Ovary (tissue), 3 donors: ENCODE data around the gene KLHL18.

Experiments used
- CTCF ChIP-seq, 3 donors: fragments of 450-650 bp in 2 of 3; fragments of 200-600 bp in 1 of 3; IDR thresholded peaks; one replicate each; pipeline versions ENCODE4 v1.5.1 to v1.8.0; 2016 to 2022; ENCODE audit warnings: antibody characterized with exemption in 3 of 3, mild to moderate bottlenecking in 1 of 3
- EP300 ChIP-seq: sonication (generic); formaldehyde crosslinking; IDR thresholded peaks from one replicate; pipeline ENCODE4 v1.6.1; 2017; ENCODE audit warnings: antibody characterized with exemption
- POLR2A ChIP-seq: fragments of 450-650 bp; IDR thresholded peaks from one replicate; pipeline ENCODE4 v1.6.1; 2017; ENCODE audit warnings: antibody characterized with exemption, mild to moderate bottlenecking, moderate library complexity
- donor health status: DM: no; HTN: no; CAD: no.

- TF ChIP-seq CTCF (IDR thresholded peaks at IDR 0.05) (no peak), POLR2A (no peak), EP300 (no peak)
Observed at GRCh38 chr3:47293822-47294221, 11.1 kb downstream of the KLHL18 start.
